GM12878 (cell line): ENCODE measurements around the gene CENPF.
"Not testable (repeated sequence)": the region's sequence is repeated elsewhere in the genome, so short reads cannot be mapped to it uniquely, and the experiment has no call there.

Experiments used
- CBX3 ChIP-seq: fragments of 200-600 bp; sonication (generic); IDR thresholded peaks from 2 replicates; pipeline ENCODE4 v1.6.1; 2016; ENCODE audit warnings: low read depth, borderline replicate concordance
- EGR1 ChIP-seq, 2 experiments: IDR thresholded peaks; 1 replicate in 1 of 2; 2 replicates in 1 of 2; pipeline ENCODE4 v1.6.1; 2011 to 2012; ENCODE audit warnings: low read depth in 2 of 2, low read length in 2 of 2, borderline replicate concordance in 1 of 2, mild to moderate bottlenecking in 1 of 2, moderate library complexity in 1 of 2
- JUND ChIP-seq: IDR thresholded peaks from 2 replicates; pipeline ENCODE4 v1.6.1; 2012; ENCODE audit warnings: low read depth, mild to moderate bottlenecking, low read length, improper control_type of control experiment, moderate library complexity
- NFIC ChIP-seq: IDR thresholded peaks from 2 replicates; pipeline ENCODE4 v1.6.1; 2012; ENCODE audit warnings: low read depth, mild to moderate bottlenecking, inconsistent platforms, low read length, moderate library complexity
- PAX8 ChIP-seq: fragments of 450-650 bp; IDR thresholded peaks from 2 replicates; pipeline ENCODE4 v1.6.1; 2017; ENCODE audit warnings: mild to moderate bottlenecking, moderate library complexity
- SMAD1 ChIP-seq: fragments of 450-650 bp; IDR thresholded peaks from 2 replicates; pipeline ENCODE4 v1.6.1; 2018; ENCODE audit warnings: mild to moderate bottlenecking, low read depth; ENCODE audit not compliant: partially characterized antibody
- TF ChIP-seq, protein P1 (sequence below): IDR thresholded peaks from 2 replicates; pipeline ENCODE4 v1.6.1; 2011; ENCODE audit warnings: borderline replicate concordance, low read depth, mild to moderate bottlenecking, moderate library complexity, low read length; ENCODE audit not compliant: insufficient read depth, poor library complexity, severe bottlenecking
- TF ChIP-seq, protein P2 (sequence below): fragments of 450-650 bp; IDR thresholded peaks from 2 replicates; pipeline ENCODE4 v1.6.1; 2017; ENCODE audit warnings: mild to moderate bottlenecking
- TF ChIP-seq, protein P3 (sequence below), 3 experiments: IDR thresholded peaks in 2 of 3; conservative IDR thresholded peaks in 1 of 3; 2 replicates each; pipeline ENCODE4 v1.5.1; 2011; ENCODE audit warnings: low read depth in 3 of 3, low read length in 3 of 3, mild to moderate bottlenecking in 3 of 3, control low read depth in 2 of 3, moderate library complexity in 2 of 3, inconsistent platforms in 1 of 3, mixed read lengths in 1 of 3; ENCODE audit not compliant: control insufficient read depth in 2 of 3, insufficient read depth in 1 of 3; ENCODE audit errors: extremely low read depth in 1 of 3
- TF ChIP-seq, protein P4 (sequence below): IDR thresholded peaks from 2 replicates; pipeline ENCODE4 v1.6.1; 2012; ENCODE audit warnings: mild to moderate bottlenecking, low read depth, low read length

DNA sequence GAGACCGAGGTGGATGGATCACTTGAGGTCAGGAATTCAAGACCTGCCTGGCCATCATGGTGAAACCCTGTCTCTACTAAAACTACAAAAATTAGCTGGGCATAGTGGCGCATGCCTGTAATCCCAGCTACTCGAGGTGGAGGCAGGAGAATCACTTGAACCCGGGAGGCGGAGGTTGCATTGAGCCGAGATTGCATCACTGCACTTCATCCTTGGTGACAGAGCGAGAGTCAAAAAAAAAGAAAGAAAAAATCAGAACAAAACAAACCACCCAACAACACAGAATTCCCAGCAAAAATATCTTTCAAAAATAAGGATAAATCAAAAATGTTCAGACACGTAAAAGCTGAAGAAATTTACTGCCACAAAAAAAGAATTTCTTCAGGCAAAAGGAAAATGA, 11.1 kb upstream of the CENPF start:
- TF ChIP-seq, protein P1, sequence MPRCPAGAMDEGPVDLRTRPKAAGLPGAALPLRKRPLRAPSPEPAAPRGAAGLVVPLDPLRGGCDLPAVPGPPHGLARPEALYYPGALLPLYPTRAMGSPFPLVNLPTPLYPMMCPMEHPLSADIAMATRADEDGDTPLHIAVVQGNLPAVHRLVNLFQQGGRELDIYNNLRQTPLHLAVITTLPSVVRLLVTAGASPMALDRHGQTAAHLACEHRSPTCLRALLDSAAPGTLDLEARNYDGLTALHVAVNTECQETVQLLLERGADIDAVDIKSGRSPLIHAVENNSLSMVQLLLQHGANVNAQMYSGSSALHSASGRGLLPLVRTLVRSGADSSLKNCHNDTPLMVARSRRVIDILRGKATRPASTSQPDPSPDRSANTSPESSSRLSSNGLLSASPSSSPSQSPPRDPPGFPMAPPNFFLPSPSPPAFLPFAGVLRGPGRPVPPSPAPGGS = not testable (repeated sequence)
- TF ChIP-seq CBX3; PAX8; EGR1 (IDR thresholded peaks at IDR 0.05; ENCODE audit: borderline replicate concordance in 1 of 2, low read depth in 2 of 2, low read length in 2 of 2); SMAD1; NFIC; JUND: not testable (repeated sequence)
- TF ChIP-seq, protein P2, sequence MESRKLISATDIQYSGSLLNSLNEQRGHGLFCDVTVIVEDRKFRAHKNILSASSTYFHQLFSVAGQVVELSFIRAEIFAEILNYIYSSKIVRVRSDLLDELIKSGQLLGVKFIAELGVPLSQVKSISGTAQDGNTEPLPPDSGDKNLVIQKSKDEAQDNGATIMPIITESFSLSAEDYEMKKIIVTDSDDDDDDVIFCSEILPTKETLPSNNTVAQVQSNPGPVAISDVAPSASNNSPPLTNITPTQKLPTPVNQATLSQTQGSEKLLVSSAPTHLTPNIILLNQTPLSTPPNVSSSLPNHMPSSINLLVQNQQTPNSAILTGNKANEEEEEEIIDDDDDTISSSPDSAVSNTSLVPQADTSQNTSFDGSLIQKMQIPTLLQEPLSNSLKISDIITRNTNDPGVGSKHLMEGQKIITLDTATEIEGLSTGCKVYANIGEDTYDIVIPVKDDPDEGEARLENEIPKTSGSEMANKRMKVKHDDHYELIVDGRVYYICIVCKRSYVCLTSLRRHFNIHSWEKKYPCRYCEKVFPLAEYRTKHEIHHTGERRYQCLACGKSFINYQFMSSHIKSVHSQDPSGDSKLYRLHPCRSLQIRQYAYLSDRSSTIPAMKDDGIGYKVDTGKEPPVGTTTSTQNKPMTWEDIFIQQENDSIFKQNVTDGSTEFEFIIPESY = not testable (repeated sequence)
- TF ChIP-seq, protein P3, sequence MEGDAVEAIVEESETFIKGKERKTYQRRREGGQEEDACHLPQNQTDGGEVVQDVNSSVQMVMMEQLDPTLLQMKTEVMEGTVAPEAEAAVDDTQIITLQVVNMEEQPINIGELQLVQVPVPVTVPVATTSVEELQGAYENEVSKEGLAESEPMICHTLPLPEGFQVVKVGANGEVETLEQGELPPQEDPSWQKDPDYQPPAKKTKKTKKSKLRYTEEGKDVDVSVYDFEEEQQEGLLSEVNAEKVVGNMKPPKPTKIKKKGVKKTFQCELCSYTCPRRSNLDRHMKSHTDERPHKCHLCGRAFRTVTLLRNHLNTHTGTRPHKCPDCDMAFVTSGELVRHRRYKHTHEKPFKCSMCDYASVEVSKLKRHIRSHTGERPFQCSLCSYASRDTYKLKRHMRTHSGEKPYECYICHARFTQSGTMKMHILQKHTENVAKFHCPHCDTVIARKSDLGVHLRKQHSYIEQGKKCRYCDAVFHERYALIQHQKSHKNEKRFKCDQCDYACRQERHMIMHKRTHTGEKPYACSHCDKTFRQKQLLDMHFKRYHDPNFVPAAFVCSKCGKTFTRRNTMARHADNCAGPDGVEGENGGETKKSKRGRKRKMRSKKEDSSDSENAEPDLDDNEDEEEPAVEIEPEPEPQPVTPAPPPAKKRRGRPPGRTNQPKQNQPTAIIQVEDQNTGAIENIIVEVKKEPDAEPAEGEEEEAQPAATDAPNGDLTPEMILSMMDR (IDR thresholded peaks at IDR 0.05 in 2 of 3, conservative IDR thresholded peaks at IDR 0.05 in 1 of 3; ENCODE audit: control insufficient read depth in 2 of 3, extremely low read depth in 1 of 3, insufficient read depth in 1 of 3, low read depth in 3 of 3, low read length in 3 of 3) = not testable (repeated sequence)
- TF ChIP-seq, protein P4, sequence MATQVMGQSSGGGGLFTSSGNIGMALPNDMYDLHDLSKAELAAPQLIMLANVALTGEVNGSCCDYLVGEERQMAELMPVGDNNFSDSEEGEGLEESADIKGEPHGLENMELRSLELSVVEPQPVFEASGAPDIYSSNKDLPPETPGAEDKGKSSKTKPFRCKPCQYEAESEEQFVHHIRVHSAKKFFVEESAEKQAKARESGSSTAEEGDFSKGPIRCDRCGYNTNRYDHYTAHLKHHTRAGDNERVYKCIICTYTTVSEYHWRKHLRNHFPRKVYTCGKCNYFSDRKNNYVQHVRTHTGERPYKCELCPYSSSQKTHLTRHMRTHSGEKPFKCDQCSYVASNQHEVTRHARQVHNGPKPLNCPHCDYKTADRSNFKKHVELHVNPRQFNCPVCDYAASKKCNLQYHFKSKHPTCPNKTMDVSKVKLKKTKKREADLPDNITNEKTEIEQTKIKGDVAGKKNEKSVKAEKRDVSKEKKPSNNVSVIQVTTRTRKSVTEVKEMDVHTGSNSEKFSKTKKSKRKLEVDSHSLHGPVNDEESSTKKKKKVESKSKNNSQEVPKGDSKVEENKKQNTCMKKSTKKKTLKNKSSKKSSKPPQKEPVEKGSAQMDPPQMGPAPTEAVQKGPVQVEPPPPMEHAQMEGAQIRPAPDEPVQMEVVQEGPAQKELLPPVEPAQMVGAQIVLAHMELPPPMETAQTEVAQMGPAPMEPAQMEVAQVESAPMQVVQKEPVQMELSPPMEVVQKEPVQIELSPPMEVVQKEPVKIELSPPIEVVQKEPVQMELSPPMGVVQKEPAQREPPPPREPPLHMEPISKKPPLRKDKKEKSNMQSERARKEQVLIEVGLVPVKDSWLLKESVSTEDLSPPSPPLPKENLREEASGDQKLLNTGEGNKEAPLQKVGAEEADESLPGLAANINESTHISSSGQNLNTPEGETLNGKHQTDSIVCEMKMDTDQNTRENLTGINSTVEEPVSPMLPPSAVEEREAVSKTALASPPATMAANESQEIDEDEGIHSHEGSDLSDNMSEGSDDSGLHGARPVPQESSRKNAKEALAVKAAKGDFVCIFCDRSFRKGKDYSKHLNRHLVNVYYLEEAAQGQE = not testable (repeated sequence)
